CD4-positive, alpha-beta T cell treated with Interleukin-4 for 1 hour (primary cell): ENCODE measurements around the gene HCFC2.

Experiments used
- DNase-seq, 2 donors: peaks; one replicate each; pipeline ENCODE4 v3.0.0-alpha.2; 2020 to 2022

The HCFC2 gene

GRCh38 chr12:104126548-104126947 lies 62.2 kb downstream of the HCFC2 start:
- DNase-seq = no peak

- DNase-seq = no peak
Measured at GRCh38 chr12:104130760-104131159, 66.4 kb downstream of the HCFC2 start.

GRCh38 chr12:104131609-104132008 lies 67.3 kb downstream of the HCFC2 start:
- no peak for DNase-seq

- DNase-seq = no peak
Measured at GRCh38 chr12:104132351-104132956, 68.1 kb downstream of the HCFC2 start.

- DNase-seq = no peak
Measured at GRCh38 chr12:104133321-104133720, 69.0 kb downstream of the HCFC2 start.

DNA sequence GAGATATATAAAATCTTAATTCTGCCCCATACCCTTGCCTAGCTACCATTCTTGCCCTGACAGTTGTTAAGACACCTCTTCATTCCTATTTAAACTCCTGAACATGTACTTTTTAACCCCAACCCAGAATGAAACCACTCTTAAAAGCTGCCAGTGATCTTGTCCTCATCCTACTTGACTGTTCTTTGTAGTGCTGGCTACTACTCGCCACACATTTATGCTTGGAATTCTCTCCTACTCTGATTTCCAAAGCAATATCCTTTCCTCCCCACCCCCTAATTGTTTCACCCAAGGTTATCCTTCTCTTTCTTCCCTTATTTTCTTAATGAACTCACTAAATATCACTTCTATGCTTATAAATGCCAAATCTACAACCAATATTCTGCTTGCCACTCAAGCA lies 69.5 kb downstream of the HCFC2 start:
- no peak for DNase-seq

DNA sequence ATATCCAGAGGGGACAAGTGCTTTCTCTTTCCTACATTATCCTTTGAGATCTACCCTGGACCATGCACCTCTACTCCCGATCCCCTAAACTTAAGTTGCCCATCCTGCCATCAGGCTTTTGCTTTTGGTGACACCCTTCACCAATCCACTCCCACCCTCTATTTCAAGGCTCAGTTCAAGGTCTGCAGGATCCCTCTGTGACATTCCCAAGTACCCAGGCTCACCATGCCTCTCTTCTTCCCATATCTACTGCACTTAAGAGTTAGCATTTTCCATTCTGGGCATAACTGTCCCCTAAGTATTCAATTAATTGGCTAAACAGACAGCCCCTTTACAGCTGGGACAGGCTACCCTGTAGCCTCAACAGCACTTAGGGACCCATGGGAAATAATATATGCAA lies 70.6 kb downstream of the HCFC2 start:
- DNase-seq = no peak

DNA sequence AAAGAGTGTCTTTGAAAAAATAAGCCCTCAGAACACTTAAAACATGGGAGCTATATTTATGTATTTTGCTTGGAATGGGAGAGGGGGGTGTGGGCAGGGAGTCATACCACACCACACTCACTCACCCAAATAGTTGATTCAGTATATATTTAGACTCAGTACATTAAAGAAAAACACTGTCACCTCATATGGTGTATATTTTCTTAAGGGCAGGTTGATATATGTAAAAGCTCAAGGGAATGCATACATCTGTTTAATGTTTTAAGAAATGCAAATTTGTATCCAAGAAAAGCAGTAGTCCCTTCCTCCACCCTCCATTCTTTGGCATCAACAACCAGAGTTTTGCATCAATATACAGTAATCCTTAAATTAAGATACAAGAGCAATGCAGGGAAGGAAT lies 72.2 kb downstream of the HCFC2 start:
- no peak for DNase-seq

DNA sequence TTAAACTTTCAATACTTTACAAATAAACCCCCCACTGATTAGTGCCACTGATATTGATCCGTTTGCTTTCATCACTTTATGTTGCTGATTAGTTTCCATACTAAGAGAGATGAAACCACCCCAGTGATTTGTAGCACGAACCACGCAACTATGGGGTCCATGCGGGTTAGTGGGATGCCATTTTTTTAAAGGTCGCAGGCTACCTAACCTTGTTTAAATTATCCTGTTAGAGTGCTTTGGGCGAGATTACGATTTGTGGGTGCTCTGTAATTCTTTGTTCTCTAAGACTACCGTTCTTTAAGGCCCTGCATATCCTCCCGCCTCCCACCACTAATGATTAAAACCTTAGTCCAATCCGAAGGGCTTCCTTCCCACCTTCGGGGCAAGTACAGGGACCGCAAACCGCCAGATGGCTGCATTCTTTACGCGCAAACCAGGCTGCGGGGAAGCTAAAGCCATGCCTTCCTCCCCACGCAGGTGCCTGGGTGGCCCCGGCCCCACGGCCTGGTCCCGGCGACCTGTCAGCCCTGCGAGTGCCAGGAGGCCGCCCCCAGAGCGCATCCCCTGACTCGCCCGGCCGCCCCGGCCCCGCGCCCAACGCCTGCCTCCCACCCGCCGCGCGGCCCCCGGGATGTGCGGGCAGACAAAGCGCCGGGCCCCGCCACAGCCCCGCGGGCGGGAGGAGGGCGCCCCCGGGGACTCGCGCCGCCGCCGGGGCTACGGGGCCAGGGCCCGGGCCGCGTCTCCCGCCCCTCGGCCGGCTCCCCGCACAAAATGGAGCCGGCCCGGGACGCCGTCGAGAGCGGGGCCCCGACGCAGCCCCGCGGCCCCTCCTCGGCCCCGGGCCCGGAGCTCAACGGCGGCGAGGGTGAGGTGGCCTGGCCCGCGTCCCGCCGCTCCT lies 72.9 kb downstream of the HCFC2 start:
- DNase-seq = peak; percentile 43 to 52

DNA sequence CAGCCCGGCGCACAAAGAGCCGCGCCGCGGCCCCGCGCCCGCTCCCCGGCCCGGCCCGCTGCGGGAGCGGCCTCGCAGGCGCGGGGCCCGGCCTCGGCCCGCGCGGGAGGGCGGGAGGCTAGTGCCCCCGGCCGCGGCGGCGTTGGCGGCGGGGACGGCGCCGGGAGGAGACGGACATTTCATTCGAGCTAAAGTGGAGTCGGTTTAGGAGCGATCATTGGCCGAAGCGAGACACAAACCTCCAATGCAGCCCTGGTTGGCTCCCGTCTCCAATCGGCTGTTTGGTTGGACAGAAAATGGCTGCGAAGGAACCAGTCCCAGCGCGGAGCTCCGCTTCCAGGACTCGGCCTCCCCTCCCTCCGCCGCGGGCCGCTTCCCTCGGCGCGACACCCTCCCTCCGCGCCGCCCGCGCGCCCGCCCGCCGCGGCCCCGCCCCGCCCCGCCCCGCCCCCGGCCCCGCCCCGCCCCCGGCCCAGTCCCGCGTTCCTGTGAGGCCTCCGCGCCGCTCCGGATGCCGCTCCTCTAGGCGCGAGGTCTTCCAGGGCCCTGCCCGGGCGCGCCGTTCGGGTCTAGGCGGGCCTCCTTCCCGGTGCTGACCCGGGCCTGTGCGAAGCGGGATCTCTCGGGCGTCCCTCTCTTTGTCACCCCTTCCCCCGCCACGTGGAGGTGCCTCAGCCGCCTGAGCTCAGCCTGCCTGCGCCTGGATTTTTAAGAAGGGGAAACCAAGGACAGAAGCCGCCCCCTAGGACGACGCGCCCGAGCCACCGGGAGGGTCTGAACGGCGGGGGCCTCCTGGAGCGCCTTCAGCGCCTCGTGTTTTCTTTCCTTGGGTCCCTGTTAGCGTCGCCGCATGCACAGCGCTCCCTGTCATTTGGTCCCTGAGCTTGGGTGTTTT lies 73.8 kb downstream of the HCFC2 start, which contains the start of gene NFYB:
NFYB (minus strand) TSS at position 309 of the 895 bp plus-strand sequence. CDS start 2,757 bp downstream, outside the sequence.
- peak; percentile 95 to 96 for DNase-seq

DNA sequence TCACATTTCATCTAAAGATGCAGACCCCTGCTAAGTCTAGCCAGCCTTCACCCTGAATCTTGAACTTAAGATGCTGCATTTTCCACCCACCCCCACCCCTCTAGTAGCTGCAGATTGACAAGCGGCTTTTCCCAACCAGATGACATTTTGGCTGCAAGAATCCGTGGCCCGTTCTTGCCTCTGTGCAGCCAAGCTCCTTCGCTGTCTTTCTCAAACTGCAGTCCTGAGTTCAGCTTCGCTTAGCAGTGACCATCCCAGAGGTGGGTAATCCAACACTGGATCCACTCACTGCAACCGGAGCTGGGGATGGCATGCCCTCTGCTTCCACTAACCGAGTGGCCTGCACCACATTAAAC lies 74.4 kb downstream of the HCFC2 start:
- peak in 1 of 2 donors; percentile 6 for DNase-seq

DNA sequence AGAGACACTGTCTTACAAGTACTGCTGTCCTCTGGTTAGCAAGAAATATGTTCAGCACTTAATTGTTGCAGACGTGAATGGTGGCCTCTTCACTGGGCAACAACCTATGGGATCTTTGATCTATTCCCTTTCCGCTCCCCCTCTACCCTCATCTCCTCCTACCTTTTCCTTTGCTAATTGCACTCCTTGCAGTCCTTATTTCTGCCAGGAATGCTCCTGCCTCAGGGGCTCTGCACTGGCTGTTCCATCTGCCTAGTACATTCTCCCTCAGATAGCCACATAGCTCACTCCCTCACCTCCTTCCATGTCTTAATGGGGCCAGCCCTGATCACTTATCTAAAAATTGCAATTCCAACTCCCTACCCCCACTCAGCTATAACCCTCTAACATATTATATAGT lies 78.2 kb downstream of the HCFC2 start:
- no peak for DNase-seq

DNA sequence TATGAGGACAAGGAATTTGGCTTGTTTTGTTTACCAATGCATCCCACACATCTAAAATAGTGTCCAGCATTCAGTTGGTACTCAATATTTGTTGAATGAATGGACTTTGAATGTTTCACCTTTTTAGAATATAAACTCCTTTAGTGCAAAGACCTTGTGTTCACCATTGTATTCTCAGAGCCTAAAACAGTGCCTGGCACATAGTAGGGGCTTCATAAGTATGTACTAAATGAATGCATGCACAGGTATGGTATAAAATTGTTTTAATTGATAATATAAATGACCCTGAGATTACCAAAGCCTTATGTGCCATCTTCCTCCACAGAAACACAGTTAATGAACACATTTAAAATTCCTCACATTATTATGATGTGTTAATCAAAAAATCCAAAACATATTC lies 78.7 kb downstream of the HCFC2 start:
- no peak for DNase-seq

GRCh38 chr12:104143918-104144317 lies 79.6 kb downstream of the HCFC2 start:
- no peak for DNase-seq

- no peak for DNase-seq
Measured at GRCh38 chr12:104147346-104147745, 83.0 kb downstream of the HCFC2 start.

DNA sequence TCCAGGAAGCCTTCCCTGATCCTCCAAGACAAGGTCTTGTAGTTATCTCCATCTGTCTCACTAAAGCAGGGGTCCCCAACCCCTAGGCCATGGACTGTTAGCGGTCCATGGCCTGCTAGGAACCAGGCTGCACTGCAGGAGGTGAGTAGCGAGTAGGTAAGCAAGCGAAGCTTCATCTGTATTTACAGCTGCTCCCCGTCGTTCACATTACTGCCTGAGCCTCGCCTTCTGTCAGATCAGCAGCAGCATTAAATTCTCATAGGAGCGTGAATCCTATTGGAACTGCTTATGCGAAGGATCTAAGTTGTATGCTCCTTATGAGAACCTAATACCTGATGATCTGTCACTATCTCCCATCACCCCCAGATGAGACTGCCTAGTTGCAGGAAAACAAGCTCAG lies 86.1 kb downstream of the HCFC2 start:
- DNase-seq = no peak

DNA sequence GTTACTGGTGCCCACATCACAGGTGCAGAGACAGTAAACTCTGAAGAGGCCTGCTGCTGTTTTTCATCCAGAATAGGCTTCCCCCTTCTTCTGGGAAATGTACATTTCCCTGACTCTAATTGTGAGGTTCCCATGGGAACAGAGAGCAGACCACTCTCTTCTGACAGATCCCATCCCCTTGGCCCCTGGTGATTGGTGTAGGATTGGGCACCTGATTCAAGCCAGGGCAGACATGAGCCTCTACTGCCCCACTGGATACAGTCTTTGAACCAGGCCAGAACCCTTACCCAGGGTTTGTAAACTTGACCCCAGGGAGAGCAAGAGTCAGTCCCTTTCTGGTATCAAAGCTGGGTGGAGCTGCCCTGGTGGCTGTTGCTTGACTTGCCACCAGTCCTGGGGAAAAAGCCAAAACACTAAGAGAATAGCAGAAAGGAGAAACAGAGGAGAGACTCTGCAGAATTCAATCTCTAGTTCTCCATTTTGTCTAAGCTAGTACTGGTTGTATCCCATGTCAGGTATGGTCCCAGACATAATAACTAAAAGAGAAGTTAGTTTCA lies 88.4 kb downstream of the HCFC2 start:
- no peak for DNase-seq

DNA sequence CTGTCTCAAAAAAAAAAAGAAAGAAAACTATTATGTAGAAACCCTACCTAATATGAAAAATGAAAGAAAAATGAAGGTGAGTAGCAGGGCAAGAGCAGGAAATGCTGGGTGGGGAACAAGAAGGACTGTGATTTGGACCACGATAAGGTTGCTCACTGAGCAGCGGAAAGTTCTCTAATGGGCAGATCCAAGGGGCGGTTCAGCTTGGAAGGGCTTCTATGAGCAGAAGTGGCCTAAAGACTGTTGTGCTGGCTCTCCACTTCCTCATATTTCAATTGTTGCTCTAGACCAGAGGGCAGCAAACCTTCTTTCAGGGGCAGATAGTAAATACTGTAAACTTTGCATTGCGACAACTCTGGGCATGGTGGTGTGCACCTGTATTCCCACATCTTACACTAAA lies 90.0 kb downstream of the HCFC2 start:
- peak in 1 of 2 donors; percentile 5 for DNase-seq

GRCh38 chr12:104154806-104155205 lies 90.5 kb downstream of the HCFC2 start:
- DNase-seq = no peak
